GM18870 (cell line): Measurements from ENCODE around the gene SPATA12.

ENCODE experiments used
- ATAC-seq: cut with Tn5 transposase; IDR thresholded peaks from one replicate; pipeline ENCODE4 v1.9.1; 2021; ENCODE audit warnings: moderate library complexity; ENCODE audit not compliant: unreplicated experiment

Gene SPATA12

DNA sequence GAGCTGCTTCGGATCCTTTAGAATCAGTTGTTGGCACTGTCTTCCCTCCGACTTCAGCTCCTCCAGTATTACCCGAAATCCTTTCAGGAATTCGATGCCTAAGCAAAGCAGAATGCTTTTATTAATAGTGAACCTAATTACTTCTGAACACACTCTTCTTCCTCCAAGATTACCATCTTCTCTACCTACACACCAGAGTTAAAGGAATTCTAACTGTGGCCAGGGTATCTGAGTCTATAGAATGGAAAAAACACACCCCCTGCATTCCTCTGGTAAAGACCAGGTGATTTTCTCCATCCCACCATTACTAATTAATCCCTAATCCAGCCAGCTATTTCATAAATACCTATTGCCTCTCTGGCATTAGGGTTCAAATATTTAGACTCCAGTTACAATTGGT lies 49.8 kb downstream of the SPATA12 start:
- no peak for ATAC-seq

DNA sequence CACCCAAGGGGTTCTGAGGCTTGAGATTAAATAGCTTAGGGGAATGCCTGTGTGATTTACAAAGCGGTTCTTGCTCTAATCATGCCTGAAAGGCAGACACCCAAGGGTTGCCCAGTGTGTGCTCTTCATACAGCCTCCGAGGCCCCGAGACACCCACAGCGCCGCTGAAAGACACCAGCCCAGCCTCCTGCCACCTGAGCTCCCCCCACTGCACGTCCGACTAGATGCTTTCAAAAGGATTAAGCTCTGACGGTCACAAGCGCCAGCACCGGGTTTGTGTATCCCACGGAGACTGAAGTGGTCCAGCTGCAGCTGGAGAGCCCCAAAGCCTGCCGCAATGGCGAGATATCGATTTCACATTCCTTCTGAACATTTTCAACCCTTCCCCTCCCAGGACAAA lies 50.3 kb downstream of the SPATA12 start:
- no peak for ATAC-seq

DNA sequence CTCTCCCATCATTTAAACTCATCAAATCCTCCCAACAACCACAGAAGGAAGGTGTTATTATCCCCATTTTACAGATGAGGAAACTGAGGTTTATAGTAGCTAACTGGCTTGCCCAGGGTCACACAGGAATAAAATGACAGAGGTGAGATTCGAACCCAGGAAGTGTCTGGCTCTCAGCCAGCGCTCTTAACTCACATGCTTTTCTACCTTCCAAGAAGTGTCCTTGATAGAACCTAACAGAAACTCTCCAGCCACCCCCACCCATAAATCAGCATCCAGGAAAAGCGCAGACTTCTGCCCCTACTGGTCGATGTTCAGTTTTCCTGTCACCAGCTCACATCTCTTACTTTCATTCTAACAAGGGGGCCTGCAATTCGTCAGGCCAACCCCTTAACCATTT lies 51.7 kb downstream of the SPATA12 start:
- ATAC-seq = no peak

DNA sequence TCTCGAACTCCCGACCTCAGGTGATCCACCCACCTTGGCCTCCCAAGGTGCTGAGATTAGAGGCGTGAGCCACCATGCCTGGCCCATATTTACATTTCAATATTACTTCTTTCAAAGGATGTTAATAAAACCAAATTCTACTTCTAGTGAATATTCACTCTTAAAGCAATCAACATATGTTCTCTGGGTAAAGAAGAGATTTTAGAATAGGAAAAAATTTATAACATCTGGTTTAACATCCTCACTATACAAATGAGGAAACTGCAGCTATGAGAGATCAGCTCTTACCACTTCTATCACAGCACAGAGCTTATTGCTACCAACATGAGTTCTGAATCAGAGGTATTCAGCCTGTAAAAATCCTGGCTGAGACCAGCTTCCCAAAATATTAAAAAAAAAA lies 56.0 kb downstream of the SPATA12 start:
- no peak for ATAC-seq

DNA sequence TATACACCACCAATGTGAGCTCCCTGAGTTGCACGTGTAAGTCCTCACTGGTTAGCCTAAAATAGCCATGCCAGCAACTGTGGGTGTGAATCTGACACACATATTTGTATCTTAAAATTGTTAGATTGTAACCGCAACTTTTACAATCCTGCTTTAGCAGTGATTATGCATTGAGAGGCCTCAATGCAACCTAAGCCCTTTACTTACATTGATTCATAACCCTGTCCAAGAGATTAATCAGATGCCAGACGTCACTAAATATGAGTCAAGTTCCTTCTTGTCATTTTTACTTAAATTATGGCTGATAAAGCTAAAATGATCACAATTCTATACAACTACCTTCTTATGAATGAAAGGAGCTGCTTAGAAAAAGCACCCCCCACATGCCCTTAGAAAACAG lies 57.8 kb downstream of the SPATA12 start:
- ATAC-seq = no peak

DNA sequence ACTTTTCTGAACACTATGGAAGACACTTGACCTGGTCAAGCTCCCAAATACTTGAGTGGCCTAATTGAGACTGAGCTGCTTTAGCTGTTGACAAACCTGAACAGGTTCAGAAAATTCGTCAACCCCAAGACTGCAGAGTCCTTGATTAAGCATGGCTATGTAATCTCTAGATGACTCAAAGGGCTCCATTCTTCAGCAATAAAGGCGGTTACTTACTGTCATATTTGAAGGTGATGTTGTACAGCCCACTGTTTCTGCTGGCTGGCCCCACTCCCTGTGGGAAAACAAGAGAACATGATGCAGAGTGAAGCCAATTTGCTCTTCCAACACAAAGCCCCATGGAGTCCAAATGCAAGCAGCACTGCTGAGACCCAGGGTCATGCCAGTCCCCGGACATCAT lies 59.6 kb downstream of the SPATA12 start:
- no peak for ATAC-seq

DNA sequence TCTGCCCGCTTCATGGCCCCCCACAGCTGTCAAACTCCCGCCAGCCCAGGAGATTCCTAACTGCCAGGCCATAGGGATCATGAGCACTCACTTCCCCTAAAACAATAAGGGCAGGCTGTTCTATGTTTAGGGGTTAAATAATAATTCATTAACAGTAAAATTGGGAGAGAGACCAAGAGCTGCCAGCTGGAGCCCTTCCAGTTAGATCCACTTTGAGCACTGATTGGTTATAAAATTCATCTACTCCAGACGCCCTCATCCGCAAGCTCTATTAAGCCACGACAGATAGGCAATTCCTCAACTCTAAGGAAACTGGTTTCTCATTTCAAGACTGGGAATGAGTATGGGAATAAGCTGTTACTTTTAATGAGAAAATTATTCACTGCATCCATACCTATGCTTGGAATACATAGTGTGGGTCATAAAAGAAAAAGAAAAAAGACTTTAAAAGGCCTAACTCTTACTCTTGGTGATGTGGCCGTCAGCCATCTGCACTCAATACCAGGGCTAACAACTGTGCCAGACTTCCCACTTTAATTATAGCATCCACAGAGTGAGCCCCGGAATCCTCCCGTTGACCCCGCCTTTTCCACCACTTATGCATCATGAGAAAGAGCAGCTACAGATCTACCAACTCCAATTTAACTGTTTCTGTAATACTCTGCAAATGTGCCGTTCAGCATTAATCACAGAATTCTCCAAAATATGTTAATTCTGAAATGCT lies 60.1 kb downstream of the SPATA12 start:
- no peak for ATAC-seq
